ENCODE data around the gene NOTO.

The NOTO gene

DNA sequence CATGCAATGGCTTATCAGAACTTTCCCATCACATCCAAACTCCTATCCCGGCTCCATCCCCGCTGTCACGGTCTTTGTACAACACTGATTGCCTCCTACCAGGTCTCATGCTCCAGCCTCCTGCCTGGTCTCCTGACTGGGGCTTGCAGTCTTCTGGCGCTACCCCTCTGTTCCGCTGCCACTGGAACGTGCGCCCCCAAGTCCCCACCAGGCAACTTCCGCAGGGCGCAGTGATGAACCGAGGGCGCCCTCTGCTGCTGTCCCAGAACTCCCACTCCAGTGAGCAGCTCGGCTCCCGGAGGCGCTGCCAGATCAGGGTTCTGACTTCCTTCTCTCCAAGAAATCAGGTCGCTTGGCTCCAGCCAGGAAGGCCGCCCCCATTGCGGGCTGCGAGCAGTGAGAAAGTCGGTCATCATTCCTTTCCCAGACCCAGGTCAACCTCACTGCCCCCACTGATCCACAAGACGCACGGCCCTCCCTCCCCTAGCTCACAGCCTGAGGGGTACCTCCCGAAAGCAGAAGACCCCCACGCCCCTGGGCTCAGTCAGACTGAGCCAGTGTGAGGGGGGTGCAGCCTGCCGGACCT lies 45.7 kb upstream of the NOTO start (continued):
- TF ChIP-seq, protein P1, sequence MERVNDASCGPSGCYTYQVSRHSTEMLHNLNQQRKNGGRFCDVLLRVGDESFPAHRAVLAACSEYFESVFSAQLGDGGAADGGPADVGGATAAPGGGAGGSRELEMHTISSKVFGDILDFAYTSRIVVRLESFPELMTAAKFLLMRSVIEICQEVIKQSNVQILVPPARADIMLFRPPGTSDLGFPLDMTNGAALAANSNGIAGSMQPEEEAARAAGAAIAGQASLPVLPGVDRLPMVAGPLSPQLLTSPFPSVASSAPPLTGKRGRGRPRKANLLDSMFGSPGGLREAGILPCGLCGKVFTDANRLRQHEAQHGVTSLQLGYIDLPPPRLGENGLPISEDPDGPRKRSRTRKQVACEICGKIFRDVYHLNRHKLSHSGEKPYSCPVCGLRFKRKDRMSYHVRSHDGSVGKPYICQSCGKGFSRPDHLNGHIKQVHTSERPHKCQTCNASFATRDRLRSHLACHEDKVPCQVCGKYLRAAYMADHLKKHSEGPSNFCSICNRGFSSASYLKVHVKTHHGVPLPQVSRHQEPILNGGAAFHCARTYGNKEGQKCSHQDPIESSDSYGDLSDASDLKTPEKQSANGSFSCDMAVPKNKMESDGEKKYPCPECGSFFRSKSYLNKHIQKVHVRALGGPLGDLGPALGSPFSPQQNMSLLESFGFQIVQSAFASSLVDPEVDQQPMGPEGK (tag by site-specific recombination; IDR thresholded peaks at IDR 0.05): peak; percentile 60; the same call in 1 of the 2 replicates
- no peak for TF ChIP-seq OVOL3 (tag by site-specific recombination; IDR thresholded peaks at IDR 0.05)
- no peak for TF ChIP-seq ZNF335 (tag by site-specific recombination; conservative IDR thresholded peaks at IDR 0.05)
- no peak for TF ChIP-seq ZNF624 (tag by site-specific recombination; IDR thresholded peaks at IDR 0.05)
- 0 out of 2 replicates have a peak, but pooled peaks have one; percentile 12 for TF ChIP-seq GLIS1 (tag by site-specific recombination; IDR thresholded peaks at IDR 0.05)
- no peak for TF ChIP-seq ZNF221 (tag by site-specific recombination; IDR thresholded peaks at IDR 0.05; ENCODE audit: borderline replicate concordance)
- peak; percentile 47; the same call in 1 of the 2 replicates for TF ChIP-seq ZBTB8A (tag by site-specific recombination; IDR thresholded peaks at IDR 0.05)
- TF ChIP-seq KLF16 (tag by site-specific recombination; IDR thresholded peaks at IDR 0.05): peak; percentile 78; the same call in 1 of the 2 replicates

DNA sequence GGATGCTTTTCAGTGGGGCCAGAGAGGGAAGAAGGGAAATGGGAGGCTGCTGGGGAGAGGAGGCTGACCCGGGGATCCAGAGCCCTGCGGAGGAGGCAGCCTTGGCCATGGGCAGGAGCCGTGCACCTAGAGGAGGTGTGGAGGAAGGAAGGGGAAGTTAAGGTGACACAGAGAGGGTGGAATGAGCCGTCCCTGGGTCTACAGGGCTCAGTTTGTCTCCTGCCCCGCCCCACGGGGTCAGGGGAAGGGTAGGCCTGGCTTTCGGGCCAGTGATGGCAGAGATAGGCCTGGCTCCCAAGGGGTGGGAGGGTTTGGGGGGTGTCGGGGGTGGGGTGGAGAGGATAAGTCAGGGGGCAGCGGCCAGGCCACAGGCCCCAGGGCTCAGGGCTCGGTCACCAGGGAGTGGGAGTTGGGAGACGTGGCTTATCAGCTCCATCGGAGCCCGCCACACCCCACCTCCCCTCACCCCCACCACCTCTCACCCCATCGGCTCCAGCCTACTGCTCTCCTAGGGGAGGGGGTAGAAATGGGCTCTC lies 39.5 kb upstream of the NOTO start:
- Histone ChIP-seq H3K36me3 (ENCODE audit: control insufficient read depth in 2 of 2, insufficient read depth in 1 of 2, low read length in 2 of 2) (no peaks in the 10 kb centered on the region), H3K4me1 (ENCODE audit: control insufficient read depth, insufficient read depth, low read length) (no peaks in the 10 kb centered on the region), H3K9me3 (ENCODE audit: control insufficient read depth, insufficient read depth, low read depth, low read length) (no peaks in the 10 kb centered on the region), H3K4me3 (ENCODE audit: low read depth, low read length) (no peak overlapping the region), H3K27ac (ENCODE audit: extremely low read depth, low read depth, low read length) (no peak overlapping the region)
- ChIA-PET POLR2A (no interaction called here), CTCF (interaction anchor here (0.5 to 8.3 kb wide), 22 partner anchors 8 to 729 kb away, joined by 3 to 68 read pairs (median 4); no protein-coding TSS in a partner anchor)
- TF ChIP-seq, protein P2, sequence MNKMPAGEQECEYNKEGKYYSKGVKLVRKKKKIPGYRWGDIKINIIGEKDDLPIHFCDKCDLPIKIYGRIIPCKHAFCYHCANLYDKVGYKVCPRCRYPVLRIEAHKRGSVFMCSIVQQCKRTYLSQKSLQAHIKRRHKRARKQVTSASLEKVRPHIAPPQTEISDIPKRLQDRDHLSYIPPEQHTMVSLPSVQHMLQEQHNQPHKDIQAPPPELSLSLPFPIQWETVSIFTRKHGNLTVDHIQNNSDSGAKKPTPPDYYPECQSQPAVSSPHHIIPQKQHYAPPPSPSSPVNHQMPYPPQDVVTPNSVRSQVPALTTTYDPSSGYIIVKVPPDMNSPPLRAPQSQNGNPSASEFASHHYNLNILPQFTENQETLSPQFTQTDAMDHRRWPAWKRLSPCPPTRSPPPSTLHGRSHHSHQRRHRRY (tag by site-specific recombination; IDR thresholded peaks at IDR 0.05): no peak
- TF ChIP-seq ZNF10 (tag by site-specific recombination; IDR thresholded peaks at IDR 0.05): no peak
- TF ChIP-seq ZNF184 (tag by site-specific recombination; IDR thresholded peaks at IDR 0.05): no peak
- TF ChIP-seq ZNF223 (tag by site-specific recombination; IDR thresholded peaks at IDR 0.05): no peak
- TF ChIP-seq, protein P3, sequence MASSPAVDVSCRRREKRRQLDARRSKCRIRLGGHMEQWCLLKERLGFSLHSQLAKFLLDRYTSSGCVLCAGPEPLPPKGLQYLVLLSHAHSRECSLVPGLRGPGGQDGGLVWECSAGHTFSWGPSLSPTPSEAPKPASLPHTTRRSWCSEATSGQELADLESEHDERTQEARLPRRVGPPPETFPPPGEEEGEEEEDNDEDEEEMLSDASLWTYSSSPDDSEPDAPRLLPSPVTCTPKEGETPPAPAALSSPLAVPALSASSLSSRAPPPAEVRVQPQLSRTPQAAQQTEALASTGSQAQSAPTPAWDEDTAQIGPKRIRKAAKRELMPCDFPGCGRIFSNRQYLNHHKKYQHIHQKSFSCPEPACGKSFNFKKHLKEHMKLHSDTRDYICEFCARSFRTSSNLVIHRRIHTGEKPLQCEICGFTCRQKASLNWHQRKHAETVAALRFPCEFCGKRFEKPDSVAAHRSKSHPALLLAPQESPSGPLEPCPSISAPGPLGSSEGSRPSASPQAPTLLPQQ (tag by site-specific recombination; IDR thresholded peaks at IDR 0.05): no peak
- no peak for TF ChIP-seq ZNF202 (tag by site-specific recombination; IDR thresholded peaks at IDR 0.05; ENCODE audit: borderline replicate concordance)
- TF ChIP-seq ZNF791 (tag by site-specific recombination; IDR thresholded peaks at IDR 0.05): no peak
- no peak for TF ChIP-seq HOXA7 (CRISPR knock-in tag; IDR thresholded peaks at IDR 0.05; ENCODE audit: borderline replicate concordance)
- TF ChIP-seq ZNF624 (tag by site-specific recombination; IDR thresholded peaks at IDR 0.05): no peak
- TF ChIP-seq, protein P4, sequence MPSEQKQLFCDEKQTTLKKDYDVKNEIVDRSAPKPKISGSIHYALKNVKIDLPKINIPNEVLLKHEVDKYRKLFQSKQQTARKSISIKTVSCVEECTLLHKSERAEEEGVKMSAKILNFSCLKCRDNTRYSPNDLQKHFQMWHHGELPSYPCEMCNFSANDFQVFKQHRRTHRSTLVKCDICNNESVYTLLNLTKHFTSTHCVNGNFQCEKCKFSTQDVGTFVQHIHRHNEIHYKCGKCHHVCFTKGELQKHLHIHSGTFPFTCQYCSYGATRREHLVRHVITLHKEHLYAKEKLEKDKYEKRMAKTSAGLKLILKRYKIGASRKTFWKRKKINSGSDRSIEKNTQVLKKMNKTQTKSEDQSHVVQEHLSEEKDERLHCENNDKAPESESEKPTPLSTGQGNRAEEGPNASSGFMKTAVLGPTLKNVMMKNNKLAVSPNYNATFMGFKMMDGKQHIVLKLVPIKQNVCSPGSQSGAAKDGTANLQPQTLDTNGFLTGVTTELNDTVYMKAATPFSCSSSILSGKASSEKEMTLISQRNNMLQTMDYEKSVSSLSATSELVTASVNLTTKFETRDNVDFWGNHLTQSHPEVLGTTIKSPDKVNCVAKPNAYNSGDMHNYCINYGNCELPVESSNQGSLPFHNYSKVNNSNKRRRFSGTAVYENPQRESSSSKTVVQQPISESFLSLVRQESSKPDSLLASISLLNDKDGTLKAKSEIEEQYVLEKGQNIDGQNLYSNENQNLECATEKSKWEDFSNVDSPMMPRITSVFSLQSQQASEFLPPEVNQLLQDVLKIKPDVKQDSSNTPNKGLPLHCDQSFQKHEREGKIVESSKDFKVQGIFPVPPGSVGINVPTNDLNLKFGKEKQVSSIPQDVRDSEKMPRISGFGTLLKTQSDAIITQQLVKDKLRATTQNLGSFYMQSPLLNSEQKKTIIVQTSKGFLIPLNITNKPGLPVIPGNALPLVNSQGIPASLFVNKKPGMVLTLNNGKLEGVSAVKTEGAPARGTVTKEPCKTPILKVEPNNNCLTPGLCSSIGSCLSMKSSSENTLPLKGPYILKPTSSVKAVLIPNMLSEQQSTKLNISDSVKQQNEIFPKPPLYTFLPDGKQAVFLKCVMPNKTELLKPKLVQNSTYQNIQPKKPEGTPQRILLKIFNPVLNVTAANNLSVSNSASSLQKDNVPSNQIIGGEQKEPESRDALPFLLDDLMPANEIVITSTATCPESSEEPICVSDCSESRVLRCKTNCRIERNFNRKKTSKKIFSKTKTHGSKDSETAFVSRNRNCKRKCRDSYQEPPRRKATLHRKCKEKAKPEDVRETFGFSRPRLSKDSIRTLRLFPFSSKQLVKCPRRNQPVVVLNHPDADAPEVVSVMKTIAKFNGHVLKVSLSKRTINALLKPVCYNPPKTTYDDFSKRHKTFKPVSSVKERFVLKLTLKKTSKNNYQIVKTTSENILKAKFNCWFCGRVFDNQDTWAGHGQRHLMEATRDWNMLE (tag by site-specific recombination; conservative IDR thresholded peaks at IDR 0.05; ENCODE audit: low read depth): no peak
- no peak for TF ChIP-seq ZNF777 (tag by site-specific recombination; IDR thresholded peaks at IDR 0.05; ENCODE audit: borderline replicate concordance)
- TF ChIP-seq, protein P5, sequence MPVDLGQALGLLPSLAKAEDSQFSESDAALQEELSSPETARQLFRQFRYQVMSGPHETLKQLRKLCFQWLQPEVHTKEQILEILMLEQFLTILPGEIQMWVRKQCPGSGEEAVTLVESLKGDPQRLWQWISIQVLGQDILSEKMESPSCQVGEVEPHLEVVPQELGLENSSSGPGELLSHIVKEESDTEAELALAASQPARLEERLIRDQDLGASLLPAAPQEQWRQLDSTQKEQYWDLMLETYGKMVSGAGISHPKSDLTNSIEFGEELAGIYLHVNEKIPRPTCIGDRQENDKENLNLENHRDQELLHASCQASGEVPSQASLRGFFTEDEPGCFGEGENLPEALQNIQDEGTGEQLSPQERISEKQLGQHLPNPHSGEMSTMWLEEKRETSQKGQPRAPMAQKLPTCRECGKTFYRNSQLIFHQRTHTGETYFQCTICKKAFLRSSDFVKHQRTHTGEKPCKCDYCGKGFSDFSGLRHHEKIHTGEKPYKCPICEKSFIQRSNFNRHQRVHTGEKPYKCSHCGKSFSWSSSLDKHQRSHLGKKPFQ (tag by site-specific recombination; IDR thresholded peaks at IDR 0.05): no peak
- TF ChIP-seq ZNF585B (tag by site-specific recombination; IDR thresholded peaks at IDR 0.05): no peak
- TF ChIP-seq MEIS1 (CRISPR knock-in tag; IDR thresholded peaks at IDR 0.05; ENCODE audit: borderline replicate concordance): no peak

Data from HEK293 (cell line).